ENCODE data around the gene ZNHIT2.

- TF ChIP-seq EZH2 (IDR thresholded peaks at IDR 0.05; ENCODE audit: borderline replicate concordance, low read depth, low read length, severe bottlenecking) (no peak), CTCF (IDR thresholded peaks at IDR 0.05; ENCODE audit: borderline replicate concordance, extremely low read depth, low read length, poor library complexity, severe bottlenecking) (no peak)
These were observed 2.0 kb downstream of the ZNHIT2 start for GRCh38 chr11:65115361-65116082.

Data from DND-41 (cell line).